HEK293 (cell line): ENCODE results near the gene C8G.

Experiments used
- ELK4 ChIP-seq: IDR thresholded peaks from 2 replicates; pipeline ENCODE4 v1.6.1; 2011; ENCODE audit warnings: mild to moderate bottlenecking, low read depth, low read length, borderline replicate concordance
- HOXA7 ChIP-seq: sonication (generic); formaldehyde crosslinking; IDR thresholded peaks from 2 replicates; pipeline ENCODE4 v1.8.1; 2022; ENCODE audit warnings: missing genetic modification reagents, borderline replicate concordance
- ZNF19 ChIP-seq: fragments of 450-650 bp; formaldehyde crosslinking; IDR thresholded peaks from 2 replicates; pipeline ENCODE4; 2016; ENCODE audit warnings: missing biosample characterization, missing genetic modification characterization, low read depth
- ZNF202 ChIP-seq: fragments of 450-650 bp; formaldehyde crosslinking; IDR thresholded peaks from 2 replicates; pipeline ENCODE4 v1.5.1; 2016; ENCODE audit warnings: missing biosample characterization, missing genetic modification characterization, borderline replicate concordance
- ZNF211 ChIP-seq: fragments of 450-650 bp; formaldehyde crosslinking; IDR thresholded peaks from 2 replicates; pipeline ENCODE4 v1.5.1; 2016; ENCODE audit warnings: low read depth, missing biosample characterization, missing genetic modification characterization
- ZNF350 ChIP-seq: fragments of 450-650 bp; formaldehyde crosslinking; IDR thresholded peaks from 2 replicates; pipeline ENCODE4 v1.5.0; 2017; ENCODE audit warnings: missing biosample characterization, mild to moderate bottlenecking, missing genetic modification characterization
- ZNF362 ChIP-seq: fragments of 450-650 bp; formaldehyde crosslinking; IDR thresholded peaks from 2 replicates; pipeline ENCODE4 v1.5.1; 2016; ENCODE audit warnings: missing biosample characterization, missing genetic modification characterization
- ZNF560 ChIP-seq: fragments of 450-650 bp; formaldehyde crosslinking; IDR thresholded peaks from 2 replicates; pipeline ENCODE4 v1.5.1; 2017; ENCODE audit warnings: missing biosample characterization, missing genetic modification characterization, borderline replicate concordance
- ZNF660 ChIP-seq: fragments of 450-650 bp; IDR thresholded peaks from 2 replicates; pipeline ENCODE4 v1.5.1; 2018; ENCODE audit warnings: missing biosample characterization, mild to moderate bottlenecking, missing genetic modification characterization
- TF ChIP-seq, protein P1 (sequence below): fragments of 450-650 bp; formaldehyde crosslinking; IDR thresholded peaks from 2 replicates; pipeline ENCODE4 v1.5.1; 2016; ENCODE audit warnings: missing biosample characterization, missing genetic modification characterization
- TF ChIP-seq, protein P2 (sequence below): fragments of 450-650 bp; formaldehyde crosslinking; IDR thresholded peaks from 2 replicates; pipeline ENCODE4 v1.5.1; 2016; ENCODE audit warnings: missing biosample characterization, missing genetic modification characterization

DNA sequence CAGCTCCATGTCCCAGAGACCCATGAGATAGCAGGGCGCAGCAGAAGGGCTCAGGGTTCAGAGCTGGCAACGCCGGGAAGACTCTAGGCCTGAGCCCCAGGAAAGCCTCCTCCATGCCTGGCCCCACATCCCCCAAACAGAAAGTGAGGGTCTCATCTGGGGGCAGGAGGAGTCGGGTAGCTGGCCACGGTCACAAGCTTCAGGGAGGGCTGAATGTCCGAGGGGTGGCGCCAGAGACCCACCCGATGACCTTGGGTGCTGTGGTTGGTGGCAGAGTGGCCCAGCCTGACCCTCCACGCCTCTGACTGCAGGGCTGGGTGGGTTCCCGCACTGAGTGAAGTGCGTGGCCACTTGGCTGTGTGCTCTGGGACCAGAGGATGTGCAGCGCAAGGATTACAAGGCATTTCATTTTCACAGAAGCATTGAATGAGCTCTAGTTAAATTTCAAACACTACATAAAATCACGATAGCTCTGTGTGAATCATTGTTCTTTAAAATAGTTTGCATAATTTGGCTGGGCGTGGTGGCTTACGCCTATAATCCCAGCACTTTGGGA lies 3.0 kb downstream of the C8G start:
- TF ChIP-seq, protein P1, sequence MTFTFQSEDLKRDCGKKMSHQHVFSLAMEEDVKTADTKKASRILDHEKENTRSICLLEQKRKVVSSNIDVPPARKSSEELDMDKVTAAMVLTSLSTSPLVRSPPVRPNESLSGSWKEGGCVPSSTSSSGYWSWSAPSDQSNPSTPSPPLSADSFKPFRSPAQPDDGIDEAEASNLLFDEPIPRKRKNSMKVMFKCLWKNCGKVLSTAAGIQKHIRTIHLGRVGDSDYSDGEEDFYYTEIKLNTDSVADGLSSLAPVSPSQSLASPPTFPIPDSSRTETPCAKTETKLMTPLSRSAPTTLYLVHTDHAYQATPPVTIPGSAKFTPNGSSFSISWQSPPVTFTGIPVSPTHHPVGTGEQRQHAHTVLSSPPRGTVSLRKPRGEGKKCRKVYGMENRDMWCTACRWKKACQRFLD (tag by site-specific recombination): no peak
- TF ChIP-seq ZNF660: no peak
- TF ChIP-seq HOXA7: no peak
- TF ChIP-seq ZNF560: no peak
- no peak for TF ChIP-seq ZNF211
- TF ChIP-seq ELK4: no peak
- TF ChIP-seq ZNF19 (tag by site-specific recombination): no peak
- no peak for TF ChIP-seq ZNF362
- TF ChIP-seq ZNF350: no peak
- no peak for TF ChIP-seq ZNF202 (tag by site-specific recombination)
- TF ChIP-seq, protein P2, sequence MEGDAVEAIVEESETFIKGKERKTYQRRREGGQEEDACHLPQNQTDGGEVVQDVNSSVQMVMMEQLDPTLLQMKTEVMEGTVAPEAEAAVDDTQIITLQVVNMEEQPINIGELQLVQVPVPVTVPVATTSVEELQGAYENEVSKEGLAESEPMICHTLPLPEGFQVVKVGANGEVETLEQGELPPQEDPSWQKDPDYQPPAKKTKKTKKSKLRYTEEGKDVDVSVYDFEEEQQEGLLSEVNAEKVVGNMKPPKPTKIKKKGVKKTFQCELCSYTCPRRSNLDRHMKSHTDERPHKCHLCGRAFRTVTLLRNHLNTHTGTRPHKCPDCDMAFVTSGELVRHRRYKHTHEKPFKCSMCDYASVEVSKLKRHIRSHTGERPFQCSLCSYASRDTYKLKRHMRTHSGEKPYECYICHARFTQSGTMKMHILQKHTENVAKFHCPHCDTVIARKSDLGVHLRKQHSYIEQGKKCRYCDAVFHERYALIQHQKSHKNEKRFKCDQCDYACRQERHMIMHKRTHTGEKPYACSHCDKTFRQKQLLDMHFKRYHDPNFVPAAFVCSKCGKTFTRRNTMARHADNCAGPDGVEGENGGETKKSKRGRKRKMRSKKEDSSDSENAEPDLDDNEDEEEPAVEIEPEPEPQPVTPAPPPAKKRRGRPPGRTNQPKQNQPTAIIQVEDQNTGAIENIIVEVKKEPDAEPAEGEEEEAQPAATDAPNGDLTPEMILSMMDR (tag by site-specific recombination): peak; percentile 65; the same call in 1 of the 2 replicates
